Nephron progenitor cell (in vitro differentiated cells): ENCODE data around the gene SMYD2.
A peak's percentile ranks its signal among the peaks of the same experiment; 100 is the strongest.

Experiments used
- DNase-seq: peaks from one replicate; pipeline ENCODE4 v3.0.0; 2021
- H3K27ac Mint-ChIP-seq: 2 replicates; pipeline ENCODE4 v1.8.0; 2021; ENCODE audit warnings: mild to moderate bottlenecking, moderate library complexity, mixed read lengths
- H3K27me3 Mint-ChIP-seq: 2 replicates; pipeline ENCODE4 v1.8.0; 2021; ENCODE audit warnings: mild to moderate bottlenecking, low read depth, mixed read lengths; ENCODE audit not compliant: poor library complexity
- H3K36me3 Mint-ChIP-seq: 2 replicates; pipeline ENCODE4 v1.8.0; 2021; ENCODE audit warnings: low read depth, mixed read lengths
- H3K4me1 Mint-ChIP-seq: 2 replicates; pipeline ENCODE4 v1.8.0; 2021; ENCODE audit warnings: mixed read lengths
- H3K4me3 Mint-ChIP-seq: 2 replicates; pipeline ENCODE4 v1.8.0; 2021; ENCODE audit warnings: mild to moderate bottlenecking, moderate library complexity, mixed read lengths
- H3K9me3 Mint-ChIP-seq: 2 replicates; pipeline ENCODE4 v1.8.0; 2021; ENCODE audit warnings: mild to moderate bottlenecking, moderate library complexity, mixed read lengths
- TF ChIP-seq, protein P1 (sequence below): fragments of 200-600 bp; sonication (generic); IDR thresholded peaks from 2 replicates; pipeline ENCODE4 v1.5.0; 2021; ENCODE audit warnings: antibody characterized with exemption

Gene SMYD2

GRCh38 chr1:214276786-214277185, 4.2 kb upstream of the SMYD2 start:
- Mint-ChIP-seq H3K27me3 (peaks cover 3% of the 10 kb centered on the region), H3K27ac (no peak overlapping the region), H3K36me3 (peaks cover 41% of the 10 kb centered on the region), H3K4me1 (peaks cover 42% of the 10 kb centered on the region), H3K4me3 (no peak overlapping the region), H3K9me3 (peaks cover 20% of the 10 kb centered on the region)
- DNase-seq, result no peak
- TF ChIP-seq, protein P1, sequence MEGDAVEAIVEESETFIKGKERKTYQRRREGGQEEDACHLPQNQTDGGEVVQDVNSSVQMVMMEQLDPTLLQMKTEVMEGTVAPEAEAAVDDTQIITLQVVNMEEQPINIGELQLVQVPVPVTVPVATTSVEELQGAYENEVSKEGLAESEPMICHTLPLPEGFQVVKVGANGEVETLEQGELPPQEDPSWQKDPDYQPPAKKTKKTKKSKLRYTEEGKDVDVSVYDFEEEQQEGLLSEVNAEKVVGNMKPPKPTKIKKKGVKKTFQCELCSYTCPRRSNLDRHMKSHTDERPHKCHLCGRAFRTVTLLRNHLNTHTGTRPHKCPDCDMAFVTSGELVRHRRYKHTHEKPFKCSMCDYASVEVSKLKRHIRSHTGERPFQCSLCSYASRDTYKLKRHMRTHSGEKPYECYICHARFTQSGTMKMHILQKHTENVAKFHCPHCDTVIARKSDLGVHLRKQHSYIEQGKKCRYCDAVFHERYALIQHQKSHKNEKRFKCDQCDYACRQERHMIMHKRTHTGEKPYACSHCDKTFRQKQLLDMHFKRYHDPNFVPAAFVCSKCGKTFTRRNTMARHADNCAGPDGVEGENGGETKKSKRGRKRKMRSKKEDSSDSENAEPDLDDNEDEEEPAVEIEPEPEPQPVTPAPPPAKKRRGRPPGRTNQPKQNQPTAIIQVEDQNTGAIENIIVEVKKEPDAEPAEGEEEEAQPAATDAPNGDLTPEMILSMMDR, result no peak

DNA sequence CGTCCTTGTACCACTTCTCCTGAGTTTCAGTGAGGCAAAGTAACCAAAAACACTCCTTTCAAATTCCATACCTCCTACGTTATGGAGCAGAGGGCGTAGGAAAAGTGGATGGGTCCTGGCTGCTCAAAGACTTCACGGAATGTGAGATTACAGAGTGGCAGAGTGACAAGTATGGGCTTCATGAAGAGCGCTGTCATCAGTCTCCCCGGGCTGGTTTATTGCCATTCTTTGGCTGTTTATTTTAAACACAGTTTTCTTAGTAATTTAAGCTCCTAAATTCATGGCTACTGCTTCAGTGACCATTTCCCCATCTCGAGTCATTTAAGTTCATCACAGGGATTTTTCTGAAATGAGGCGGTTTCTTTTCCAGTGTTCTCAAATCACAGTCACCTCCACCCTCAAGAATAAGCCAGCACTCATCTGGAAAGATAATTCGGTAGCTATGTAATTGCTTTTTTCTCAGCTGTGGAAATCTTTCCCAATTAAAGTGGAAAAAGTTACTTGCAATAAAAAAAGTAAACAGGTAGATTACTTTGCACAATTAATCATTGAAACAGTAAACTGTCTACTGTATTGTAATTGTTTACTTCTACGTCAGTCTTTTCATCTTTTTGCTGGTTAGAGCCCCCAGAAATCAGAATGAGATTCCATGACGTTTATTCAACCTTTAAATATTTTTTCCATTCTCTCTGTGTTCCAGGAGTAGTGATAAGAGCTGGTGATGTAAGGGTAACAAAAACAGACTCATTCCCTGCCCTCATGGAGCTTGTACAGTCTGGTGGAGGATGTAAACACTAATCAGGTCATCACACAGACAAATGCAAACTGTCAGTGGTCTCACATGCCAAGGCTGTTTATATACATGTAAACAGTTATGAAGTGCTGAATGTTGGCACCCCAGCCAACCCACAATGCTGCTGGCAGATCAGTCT, 3.0 kb upstream of the SMYD2 start:
- Mint-ChIP-seq H3K4me1 (peaks cover 47% of the 10 kb centered on the region), H3K36me3 (peaks cover 41% of the 10 kb centered on the region), H3K4me3 (peak overlapping the region; percentile 33), H3K27ac (no peak overlapping the region), H3K9me3 (peaks cover 20% of the 10 kb centered on the region), H3K27me3 (peaks cover 3% of the 10 kb centered on the region)
- TF ChIP-seq, protein P1, result no peak
- DNase-seq, result no peak

DNA sequence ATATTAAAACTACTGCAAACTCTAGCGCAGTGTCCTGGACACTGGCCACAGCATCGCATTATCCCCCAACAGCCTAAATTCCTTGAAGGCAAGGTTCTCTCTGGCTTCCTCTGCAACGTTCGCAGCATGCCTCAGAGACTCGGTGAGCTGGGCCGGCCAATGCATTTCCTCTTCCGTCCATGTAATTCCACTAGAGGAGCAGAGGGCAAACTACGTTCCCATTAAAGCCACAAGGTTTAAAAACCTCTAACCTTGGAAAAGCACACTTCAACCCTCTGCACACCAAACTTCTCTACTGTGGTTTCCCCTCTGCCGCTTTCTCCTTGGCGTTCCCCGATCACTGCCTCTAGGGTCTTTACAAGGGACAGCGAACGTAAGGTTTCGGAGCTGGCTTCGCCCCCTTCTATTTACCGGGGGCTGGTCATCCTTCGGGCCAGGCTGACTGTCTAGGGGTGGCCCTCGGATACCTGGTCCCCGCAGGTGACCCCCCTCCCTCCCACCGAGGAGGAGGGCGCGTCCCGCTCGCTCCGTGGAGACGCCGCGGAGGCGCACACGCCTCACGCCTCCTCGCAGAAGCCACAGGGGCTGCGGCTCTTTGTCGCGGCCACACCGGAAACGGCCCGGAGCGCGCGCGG, 456 bp upstream of the SMYD2 start:
- H3K36me3 Mint-ChIP-seq, result peaks cover 34% of the 10 kb centered on the region
- H3K27me3 Mint-ChIP-seq, result peaks cover 3% of the 10 kb centered on the region
- DNase-seq, result no peak
- TF ChIP-seq, protein P1, result no peak
- peaks cover 66% of the 10 kb centered on the region for H3K4me1 Mint-ChIP-seq
- peak overlapping the region; percentile 92 for H3K4me3 Mint-ChIP-seq
- H3K9me3 Mint-ChIP-seq, result peaks cover 14% of the 10 kb centered on the region
- H3K27ac Mint-ChIP-seq, result peak overlapping the region; percentile 98

DNA sequence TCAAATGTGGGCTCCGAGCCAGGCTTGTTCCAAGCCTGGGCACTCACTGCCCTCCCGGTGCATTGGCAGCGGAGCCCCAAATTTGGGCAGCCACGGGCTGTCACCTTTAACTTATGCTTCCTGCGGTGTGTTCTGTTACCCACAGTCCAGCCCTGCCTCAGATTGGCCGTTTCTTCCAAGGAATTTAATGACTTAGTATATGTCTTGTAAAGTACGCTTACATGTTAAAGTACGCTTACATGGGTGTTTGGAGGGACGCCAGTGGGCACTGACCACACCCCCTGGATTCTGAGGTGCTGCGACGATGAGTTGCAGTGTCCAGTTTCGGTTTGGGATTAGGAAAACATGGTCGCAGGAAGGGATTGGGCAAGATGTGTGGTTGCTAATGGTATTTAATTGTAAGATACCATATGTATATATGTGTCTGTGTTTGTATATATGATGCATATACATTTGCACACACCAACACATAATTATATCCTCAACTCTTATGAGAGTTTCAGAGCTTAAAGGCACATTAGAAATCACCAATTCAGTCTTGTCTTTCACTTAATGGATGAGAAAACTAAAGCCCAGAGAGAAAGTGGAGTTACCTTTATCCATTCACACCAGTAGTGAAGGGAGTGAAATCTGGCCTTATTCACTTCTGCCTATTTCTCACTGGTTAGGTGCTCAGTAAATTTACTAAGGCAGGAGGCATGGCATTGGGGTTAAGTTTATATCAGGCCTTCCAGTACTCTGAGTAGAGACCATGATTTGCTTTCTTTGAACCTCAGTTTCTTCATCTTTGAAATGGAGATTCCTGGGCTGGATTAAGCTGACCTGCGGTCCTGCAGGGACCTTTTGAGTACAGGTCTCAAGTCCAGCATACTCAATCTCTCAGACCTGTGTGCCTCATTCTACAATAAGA, 1.0 kb downstream of the SMYD2 start:
- TF ChIP-seq, protein P1, result no peak
- Mint-ChIP-seq H3K36me3 (peaks cover 29% of the 10 kb centered on the region), H3K27me3 (peaks cover 3% of the 10 kb centered on the region), H3K4me3 (peak overlapping the region; percentile 89), H3K27ac (no peak overlapping the region), H3K9me3 (peaks cover 8% of the 10 kb centered on the region), H3K4me1 (peaks cover 65% of the 10 kb centered on the region)
- DNase-seq, result peak; percentile 18

- peak overlapping the region; percentile 89 for H3K4me3 Mint-ChIP-seq
- H3K27me3 Mint-ChIP-seq, result peaks cover 3% of the 10 kb centered on the region
- no peak for DNase-seq
- H3K9me3 Mint-ChIP-seq, result peaks cover 5% of the 10 kb centered on the region
- H3K36me3 Mint-ChIP-seq, result peaks cover 21% of the 10 kb centered on the region
- TF ChIP-seq, protein P1, result no peak
- H3K4me1 Mint-ChIP-seq, result peaks cover 59% of the 10 kb centered on the region
- H3K27ac Mint-ChIP-seq, result peak overlapping the region; percentile 14
Measured at GRCh38 chr1:214282630-214283242, 1.8 kb downstream of the SMYD2 start.
